Activated CD4-positive, CD25-positive, alpha-beta regulatory T cell treated with anti-CD3 and anti-CD28 coated beads, Interleukin-2, amount 50 U/mL, for 24 hours (primary cell): ENCODE data around the gene ZNF552.
"Not testable (repeated sequence)": the region's sequence is repeated elsewhere in the genome, so short reads cannot be mapped to it uniquely, and the experiment has no call there.

Source experiments
- ATAC-seq, 2 donors: fragments of 150-1000 bp; cut with Tn5 transposase; one replicate each; pipeline ENCODE4 v1.10.0; 2021; ENCODE audit warnings: mild to moderate bottlenecking in 1 of 2, moderate library complexity in 1 of 2

ZNF552 gene

DNA sequence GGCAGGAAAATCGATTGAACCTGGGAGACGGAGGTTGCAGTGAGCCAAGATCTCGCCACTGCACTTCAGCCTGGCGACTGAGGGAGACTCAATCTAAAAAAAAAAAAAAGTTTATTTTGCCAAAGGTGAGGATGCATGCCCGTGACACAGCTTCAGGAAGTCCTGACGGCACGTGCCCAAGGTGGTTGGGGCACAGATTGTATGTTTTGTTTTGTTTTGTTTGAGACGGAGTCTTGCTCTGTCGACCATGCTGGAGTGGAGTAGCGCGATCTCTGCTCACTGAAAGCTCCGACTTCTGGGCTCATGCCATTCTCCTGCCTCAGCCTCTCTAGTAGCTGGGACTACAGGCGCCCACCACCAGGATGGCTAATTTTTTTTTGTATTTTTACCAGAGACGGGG, 3.3 kb upstream of the ZNF552 start:
- no peak for ATAC-seq

DNA sequence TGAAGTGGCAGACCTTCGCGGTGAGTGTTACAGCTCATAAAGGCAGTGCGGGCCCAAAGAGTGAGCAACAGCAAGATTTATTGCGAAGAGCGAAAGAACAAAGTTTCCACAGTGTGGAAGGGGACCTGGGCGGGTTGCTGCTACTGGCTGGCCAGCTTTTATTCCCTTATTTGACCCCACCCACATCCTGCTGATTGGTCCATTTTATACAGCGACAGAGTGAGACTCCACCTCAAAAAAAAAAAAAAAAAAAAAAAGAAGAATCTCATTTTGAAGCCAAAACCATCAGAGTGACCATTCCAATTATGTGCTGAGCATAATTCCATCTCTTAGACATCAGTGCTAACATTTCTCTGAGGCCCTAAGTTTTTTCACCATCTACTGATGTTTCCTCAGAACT, 1.9 kb upstream of the ZNF552 start:
- no peak for ATAC-seq

DNA sequence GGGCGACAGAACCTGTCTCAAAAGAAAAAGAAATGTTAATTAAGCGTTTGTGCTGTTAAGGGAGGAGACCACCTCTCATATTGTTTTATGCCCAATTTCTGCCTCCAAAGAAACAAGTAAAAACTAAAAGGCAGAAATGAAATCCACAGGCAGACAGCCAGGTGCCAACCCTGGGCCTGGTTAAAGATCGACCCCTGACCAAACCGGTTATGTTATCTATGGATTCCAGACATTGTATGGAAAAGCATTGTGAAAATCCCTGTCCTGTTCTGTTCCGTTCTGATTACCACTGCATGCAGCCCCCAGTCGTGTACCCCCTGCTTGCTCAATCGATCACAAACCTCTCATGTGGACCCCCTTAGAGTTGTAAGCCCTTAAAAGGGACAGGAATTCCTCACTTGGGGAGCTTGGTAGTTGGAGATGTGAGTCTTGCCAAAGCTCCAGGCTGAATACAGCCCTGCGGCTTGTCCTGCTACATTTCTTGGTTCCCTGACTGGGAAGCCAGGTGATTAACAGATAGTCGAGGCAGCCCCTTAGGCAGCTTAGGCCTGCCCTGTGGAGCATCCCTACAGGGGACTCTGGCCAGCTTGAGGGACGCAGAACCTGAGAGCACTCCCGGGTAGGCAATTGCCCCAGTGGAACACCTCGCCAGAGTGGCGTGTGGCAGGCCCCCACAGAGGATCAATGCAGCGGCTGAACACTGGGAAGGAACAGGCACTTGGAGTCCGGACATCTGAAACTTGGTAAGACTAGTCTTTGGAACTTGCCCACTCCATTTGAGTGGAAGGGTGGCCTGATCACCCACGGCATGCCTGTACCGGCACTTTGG, 748 bp upstream of the ZNF552 start:
- ATAC-seq = no peak

DNA sequence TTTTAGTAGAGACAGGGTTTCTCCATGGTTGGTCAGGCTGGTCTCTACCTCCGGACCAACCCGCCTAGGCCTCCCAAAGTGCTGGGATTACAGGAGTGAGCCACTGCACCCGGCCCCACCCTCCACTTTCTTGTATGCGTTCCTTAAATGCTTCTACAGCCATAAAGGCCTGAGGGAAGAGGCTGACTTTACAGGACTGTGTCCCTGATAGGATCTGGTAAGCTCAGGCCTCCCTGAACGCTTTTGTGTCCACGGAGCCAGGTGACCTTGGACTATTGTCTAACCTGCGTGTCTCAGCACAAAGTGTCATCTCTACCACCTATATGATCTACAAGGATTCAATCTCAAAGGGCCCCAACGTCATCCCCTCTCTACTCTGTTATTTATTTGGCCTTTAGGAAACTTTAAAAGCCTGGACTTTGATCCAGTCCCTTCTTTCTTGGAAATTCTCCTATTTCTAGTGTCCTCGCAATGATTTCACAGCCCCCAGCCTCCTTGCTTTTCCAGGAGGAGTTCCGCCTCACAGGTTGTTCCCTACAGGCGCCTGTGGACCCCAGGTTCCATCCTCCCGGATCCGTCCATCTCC, 701 bp downstream of the ZNF552 start:
- no peak for ATAC-seq

DNA sequence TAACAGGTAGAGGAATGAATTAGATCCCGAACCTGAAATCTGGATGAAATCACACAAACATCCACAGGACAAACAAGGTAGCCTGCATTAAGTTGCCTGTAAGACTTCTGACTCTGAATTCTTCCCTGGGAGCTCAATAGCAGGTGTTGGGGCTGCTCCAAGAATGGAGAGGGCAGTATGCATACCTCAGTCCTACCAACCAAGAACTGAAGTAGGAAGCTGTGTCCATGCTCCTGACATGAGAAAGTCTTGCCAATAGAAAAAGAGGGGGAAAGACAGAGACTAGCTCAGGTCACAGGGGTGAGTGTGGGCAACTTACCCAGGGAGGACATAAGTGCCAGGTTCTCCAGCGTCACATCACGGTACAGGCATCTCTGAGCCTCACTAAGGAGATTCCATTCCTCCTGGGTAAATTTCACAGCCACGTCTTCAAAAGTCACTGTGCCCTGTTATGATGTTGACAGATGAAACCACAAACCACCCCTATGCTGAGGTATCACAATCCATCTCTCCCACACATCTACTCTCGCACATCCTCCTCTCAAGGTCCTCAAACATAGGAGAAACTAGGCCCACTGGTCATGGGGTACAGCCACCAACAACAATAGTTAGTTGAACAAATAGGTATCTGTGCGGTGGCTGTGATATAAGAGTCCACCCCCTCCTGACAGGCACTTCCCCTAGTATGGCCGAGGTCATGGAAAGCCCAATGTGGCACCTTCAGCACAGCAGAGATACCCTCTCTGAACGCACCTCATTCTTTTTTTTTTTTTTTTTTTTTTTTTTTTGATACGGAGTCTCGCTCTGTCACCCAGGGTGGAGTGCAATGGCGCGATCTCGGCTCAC, 1.5 kb downstream of the ZNF552 start:
- not testable (repeated sequence) for ATAC-seq

DNA sequence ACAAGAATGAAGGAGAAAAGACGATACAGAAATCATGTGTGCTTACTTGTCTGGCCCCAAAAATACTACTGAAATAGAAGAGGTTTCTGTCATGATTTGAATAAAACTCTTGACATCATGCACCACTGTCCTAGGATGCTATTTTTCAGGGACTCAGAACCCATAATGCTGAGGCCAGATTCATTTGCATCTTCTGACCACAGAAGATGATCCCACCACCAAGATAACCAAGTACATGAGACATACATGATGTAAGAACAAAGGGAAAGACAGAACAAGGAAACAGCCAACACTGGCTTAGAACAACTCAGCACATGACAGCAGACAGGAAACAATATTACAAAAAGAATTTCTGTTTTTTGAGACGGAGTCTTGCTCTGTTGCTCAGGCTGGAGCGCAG, 2.5 kb downstream of the ZNF552 start:
- ATAC-seq = no peak

DNA sequence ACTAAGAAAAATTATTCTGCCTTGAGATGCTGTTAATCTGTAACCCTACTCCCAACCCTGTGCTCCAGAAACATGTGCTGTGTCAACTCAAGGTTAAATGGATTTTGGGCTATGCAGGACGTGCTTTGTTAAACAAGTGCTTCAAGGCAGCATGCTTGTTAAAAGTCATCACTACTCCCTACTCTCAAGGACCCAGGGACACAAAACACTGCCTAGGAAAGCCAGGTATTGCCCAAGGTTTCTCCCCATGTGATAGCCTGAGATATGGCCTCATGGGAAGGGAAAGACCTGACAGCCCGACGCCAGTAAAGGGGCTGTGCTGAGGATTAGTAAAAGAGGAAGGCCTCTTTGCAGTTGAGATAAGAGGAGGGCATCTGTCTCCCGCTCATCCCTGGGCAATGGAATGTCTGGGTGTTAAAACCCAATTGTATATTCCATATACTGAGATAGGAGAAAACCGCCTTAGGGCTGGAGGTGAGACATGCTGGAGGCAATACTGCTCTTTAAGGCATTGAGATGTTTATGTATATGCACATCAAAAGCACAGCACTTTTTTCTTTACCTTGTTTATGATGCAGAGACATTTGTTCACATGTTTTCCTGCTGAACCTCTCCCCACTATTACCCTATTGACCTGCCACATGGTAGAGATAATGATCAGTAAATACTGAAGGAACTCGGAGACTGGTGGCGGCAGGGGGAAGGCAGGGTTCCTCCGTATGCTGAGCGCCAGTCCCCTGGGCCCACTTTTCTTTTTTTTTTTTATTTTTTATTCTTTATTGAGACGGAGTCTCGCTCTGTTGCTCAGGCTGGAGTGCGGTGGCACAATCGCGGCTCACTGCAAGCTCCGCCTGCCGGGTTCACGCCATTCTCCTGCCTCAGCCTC, 4.1 kb downstream of the ZNF552 start:
- ATAC-seq = not testable (repeated sequence)

DNA sequence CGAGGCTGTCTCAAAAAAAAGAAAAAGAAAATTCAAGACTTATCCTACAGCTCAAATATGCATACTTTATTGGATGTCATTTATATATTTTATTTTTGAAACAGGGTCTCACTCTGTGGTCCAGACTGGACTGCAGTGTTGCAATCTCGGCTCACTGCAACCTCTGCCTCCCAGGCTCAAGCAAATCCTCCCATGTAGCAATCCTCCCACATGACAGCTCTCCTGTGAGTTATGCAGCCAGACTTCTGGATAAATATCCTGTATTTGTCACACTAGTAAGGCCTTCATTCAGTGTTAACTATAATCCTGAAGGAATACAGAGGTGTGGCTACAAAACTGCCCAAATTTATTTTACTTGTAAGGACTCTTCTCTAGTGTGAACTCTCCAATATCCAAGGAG, 7.2 kb downstream of the ZNF552 start:
- no peak for ATAC-seq

DNA sequence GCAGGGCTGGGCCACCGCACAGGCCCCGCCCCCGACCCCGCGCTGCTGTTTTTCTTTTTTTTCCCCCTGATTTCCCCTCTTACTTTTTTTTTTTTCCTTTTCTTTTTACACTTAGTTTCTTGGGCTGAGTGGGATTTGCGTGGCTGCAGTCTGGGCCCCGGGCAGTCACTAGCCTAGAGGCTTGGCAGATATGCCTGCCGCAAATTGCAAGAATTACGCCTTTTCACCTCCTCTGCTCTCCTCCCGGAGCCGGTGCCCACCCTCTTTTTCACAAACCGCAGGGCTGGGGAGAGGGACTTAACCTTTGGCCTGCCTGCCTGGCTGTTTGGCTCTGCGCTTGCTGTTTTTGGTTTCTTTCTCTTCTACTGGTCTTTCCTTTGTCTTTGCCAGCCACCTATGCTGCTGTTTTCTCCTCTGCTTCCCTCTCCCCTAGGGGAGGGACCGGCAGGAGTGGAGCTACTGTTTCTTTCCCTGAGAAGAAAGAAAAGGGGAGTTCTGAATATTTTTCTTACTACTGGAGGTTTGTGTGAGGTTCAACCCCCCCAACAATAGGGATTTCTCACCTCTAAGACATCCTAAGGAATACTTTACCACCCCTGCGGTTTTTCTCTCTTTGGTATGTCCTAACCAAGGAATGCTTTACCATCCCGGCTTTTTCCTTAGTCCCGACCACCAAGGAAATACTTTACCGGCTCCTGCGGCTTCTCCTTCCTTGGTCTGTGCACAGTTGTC, 11.0 kb downstream of the ZNF552 start:
- no peak for ATAC-seq

DNA sequence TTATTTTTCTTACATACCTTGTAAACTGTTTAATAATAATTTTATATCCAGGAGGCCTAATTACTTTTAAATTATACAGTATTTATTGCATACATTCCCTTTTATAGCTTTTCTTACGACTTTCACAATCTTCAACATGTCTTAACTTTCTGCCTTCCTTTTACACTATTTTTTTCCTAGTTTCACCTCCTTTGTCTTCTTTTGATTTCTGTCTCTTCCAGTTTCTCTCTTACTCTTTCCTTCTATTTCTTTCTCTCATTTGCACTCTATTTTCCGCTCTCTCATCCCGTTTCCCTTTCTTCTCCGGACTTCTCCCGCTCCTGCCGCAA, 11.5 kb downstream of the ZNF552 start:
- no peak for ATAC-seq

DNA sequence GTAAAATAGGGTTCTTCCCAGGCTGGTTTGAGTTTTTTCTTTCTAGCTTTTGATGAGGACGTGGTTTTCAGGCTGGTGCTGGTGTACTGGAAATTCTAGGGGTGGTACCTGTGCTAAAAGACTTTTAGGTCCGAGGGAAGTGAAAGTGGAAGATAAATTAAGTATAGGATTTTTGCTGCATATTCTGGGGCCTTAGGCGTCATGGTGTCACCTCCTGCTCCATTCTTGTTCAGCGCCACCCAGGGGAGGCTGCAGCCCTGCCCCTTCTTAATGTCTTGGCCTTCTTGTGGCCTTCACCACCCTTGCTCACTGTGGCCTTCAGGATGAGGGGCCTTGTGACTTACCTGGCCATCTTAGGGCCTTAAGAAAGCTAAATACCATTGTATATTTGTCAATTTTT, 12.4 kb downstream of the ZNF552 start:
- no peak for ATAC-seq

DNA sequence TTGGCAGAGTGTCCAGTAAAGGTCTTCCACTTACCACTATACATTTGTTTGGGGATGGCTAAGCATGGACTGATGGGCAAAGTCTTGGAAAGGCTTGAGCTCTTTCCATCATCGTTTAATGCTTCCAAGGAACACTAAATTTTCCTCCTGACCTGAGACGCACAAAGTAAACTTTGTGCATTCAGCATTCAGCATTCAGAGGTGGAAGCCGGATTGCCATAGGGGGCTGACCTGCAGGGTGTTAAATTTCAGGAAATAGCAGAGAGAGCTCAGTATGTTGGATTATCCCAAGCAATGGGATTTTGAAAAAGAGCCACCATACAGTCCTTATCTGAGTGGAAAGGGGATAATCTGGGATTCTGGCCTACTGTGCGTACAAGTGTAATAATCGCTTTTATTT, 14.0 kb downstream of the ZNF552 start:
- no peak for ATAC-seq

DNA sequence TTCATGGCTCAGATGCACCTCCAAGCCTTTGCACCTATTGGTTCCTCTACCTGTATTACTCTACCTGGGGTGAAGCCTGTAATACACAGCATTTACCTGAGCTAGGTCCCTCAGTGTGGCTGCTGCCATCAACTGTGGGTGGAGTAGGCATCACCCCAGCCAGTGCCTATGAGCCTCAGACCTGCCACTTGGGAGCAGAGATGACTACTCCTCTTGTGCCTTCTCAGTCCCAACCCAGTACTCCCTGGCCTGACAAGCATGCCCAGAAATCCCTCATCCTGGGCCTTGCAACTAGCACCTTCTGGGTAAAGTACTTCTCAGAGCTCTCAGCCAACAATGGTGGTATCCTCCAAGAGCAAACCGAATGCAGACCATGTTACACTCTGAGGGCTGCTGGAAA, 18.1 kb downstream of the ZNF552 start:
- ATAC-seq = not testable (repeated sequence)

DNA sequence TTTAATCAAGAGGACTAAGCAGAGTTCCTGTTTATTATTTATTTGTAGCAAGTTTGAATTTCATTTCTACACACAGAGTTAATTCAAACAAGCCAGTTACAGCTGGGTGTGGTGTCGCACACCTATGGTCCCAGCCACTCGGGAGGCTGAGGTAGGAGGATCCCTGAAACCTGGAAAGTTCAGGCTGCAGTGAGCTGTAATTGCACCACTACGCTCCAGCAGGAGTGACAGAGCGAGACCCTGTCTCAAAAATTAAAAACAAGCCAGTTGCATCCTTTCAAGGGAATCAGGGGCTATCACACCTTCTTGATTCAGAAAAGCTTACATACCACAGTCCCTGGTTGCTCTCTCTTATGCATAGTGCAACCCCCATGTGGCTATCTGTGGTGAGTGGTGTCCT, 25.4 kb downstream of the ZNF552 start:
- no peak for ATAC-seq

DNA sequence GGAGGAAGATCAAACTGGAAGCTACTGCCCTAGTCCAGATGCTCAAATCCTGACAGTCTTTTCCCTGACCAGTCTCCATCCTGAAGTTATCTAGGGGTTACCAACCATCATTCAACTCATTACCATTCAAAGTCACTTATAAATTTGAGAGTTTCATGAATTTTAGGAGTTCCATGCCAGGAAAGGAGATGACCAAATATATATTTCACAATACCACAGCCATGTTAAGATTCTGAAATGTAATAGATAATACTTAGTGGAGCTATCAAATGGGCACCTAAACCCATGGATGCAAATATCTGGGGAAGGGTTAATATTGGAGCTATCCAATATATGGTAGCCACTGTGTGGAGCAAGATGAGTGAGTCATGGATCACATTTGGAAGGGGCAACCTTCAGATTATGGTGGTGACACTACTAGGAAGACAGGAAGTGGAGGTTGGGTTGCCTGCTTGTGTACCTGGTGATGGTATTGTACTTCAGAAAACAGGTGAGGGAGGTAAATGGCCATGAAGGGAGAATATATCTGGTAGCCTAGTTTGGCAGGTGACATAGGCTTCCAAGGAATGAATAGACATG, 26.5 kb downstream of the ZNF552 start:
- no peak for ATAC-seq

DNA sequence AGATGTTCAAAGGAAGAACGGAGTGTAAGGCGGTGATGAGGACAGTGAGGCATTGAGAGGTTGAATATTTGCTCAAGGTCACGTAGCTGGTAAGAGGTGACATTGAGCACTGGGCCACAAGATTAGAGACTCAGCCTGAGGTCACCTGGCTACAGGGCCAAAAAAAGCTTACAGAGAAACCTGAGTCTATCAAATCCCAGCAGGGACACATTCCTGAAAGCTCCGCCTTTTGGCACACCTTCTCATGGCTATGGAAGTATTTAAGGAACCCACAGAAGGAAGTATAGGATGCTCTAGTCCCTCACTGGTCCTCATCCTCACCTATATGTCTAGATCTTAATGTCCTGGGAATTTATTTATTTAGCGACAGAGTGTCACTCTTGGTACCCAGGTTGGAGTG, 27.8 kb downstream of the ZNF552 start:
- no peak for ATAC-seq

DNA sequence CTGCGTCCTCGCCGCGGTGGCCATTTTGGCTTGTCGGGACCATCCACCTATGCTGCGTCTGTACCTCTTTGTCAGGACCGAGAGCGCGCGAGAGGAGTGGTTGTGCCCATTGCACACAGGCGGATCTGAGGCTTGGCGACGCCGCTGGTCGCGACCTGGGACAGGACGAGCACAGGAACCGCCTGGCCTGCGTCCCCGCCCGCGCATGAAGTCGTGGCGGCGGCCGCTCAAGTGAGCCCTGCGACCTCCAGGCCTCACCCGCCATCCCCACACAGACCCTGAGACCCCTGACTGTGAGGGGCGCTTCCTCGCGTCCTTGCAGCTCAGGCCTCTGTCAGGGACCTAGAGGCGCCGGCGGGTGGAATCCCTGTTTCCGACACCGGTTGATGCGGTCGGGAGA, 28.4 kb downstream of the ZNF552 start:
- ATAC-seq = no peak

DNA sequence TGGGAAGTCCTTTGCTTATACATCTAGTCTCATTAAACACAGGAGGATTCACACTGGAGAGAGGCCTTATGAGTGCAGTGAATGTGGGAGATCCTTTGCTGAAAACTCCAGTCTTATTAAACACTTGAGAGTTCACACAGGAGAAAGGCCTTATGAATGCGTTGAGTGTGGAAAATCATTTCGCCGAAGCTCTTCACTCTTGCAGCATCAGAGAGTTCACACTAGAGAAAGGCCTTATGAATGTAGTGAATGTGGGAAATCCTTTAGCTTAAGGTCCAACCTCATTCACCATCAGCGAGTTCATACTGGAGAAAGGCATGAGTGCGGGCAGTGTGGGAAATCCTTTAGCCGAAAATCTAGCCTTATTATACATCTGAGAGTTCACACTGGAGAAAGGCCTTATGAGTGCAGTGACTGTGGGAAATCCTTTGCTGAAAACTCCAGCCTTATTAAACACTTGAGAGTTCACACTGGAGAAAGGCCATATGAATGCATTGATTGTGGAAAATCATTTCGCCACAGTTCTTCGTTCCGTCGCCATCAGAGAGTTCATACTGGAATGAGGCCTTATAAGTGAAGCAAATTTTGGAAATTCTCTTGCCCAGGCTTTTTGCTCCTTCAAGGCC, 35.4 kb downstream of the ZNF552 start:
- no peak for ATAC-seq

DNA sequence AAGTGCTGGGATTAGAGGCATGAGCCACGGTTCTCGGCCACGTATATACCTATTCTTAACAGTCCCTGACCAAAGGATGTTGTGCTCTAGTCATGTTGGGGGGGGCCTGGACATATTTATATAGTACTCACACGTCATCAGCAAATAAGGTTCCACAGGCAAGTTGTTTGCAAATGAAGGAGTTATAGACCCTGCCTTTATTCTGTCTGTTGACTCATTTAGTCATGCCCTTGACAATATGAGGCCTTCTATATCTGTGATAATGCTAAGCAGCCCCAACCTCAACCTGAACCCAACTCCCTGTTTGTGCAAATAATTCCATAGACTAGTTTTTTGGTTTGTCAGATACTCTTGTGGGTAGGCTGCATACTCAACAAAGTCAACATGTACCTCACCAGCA, 36.4 kb downstream of the ZNF552 start:
- ATAC-seq = no peak

DNA sequence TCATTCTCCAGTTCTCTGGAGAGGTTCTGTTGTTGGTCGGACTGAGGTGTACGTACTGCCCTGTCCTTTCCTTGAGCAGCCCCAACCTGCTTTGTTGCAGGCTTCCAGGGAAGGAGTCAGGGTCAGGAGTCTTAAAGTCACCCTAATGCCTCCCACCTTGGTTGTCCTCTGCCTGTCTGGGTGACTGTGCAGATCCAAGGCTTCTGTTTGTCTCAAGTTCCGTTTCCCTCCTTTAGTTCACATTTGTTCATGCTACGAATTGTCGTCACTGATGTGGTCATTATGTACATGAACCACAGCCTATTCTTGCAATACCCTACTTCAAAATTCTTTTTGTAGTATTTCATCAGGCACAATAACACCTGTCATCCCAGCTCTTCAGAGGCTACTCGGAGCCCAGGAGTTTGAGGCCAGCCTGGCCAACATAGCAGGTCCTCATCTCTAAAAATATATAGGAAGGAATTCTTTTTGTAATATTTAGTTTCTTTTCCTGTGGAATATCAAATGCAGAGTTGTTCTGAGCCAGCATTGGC, 37.9 kb downstream of the ZNF552 start:
- no peak for ATAC-seq

DNA sequence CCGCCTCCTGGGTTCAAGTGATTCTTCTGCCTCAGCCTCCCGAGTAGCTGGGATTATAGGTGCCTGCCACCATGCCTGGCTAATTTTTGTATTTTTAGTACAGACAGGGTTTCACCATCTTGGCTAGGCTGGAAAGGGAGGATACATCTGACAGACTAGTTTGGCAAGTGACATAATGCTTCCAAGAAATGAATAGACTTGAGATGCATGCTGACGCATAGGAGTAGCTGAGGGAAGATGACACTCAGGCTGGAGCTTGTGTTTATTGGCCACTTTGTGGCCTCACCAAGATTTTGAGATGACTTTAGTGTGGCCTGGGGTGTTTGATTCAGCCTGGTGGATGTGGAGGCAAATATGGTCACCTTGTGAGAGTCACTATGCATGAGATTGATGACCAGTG, 41.2 kb downstream of the ZNF552 start:
- ATAC-seq = no peak
